Activated CD4-positive, alpha-beta T cell treated with anti-CD3 and anti-CD28 coated beads, Interleukin-2, amount 50 U/mL, for 1 hour (primary cell): ENCODE data around the gene DNAH17.

Source experiments
- DNase-seq: peaks from one replicate; pipeline ENCODE4 v3.0.0-alpha.2; 2020

DNAH17 gene

GRCh38 chr17:78544881-78545755 lies 32.1 kb downstream of the DNAH17 start:
- no peak for DNase-seq

GRCh38 chr17:78541488-78542206 lies 35.5 kb downstream of the DNAH17 start:
- no peak for DNase-seq

GRCh38 chr17:78539781-78540180 lies 37.4 kb downstream of the DNAH17 start:
- DNase-seq = no peak

GRCh38 chr17:78538033-78538776 lies 39.0 kb downstream of the DNAH17 start:
- no peak for DNase-seq

GRCh38 chr17:78537217-78537860 lies 39.9 kb downstream of the DNAH17 start:
- no peak for DNase-seq

GRCh38 chr17:78535273-78536197 lies 41.7 kb downstream of the DNAH17 start:
- DNase-seq = no peak

- no peak for DNase-seq
Measured at GRCh38 chr17:78534492-78535272, 42.5 kb downstream of the DNAH17 start.

GRCh38 chr17:78532922-78533640 lies 44.1 kb downstream of the DNAH17 start:
- no peak for DNase-seq

- no peak for DNase-seq
Measured at GRCh38 chr17:78532311-78532710, 44.9 kb downstream of the DNAH17 start.

- no peak for DNase-seq
Measured at GRCh38 chr17:78530675-78531074, 46.5 kb downstream of the DNAH17 start.

GRCh38 chr17:78529871-78530670 lies 47.1 kb downstream of the DNAH17 start:
- DNase-seq = no peak

GRCh38 chr17:78529251-78529650 lies 47.9 kb downstream of the DNAH17 start:
- no peak for DNase-seq

- DNase-seq = no peak
Measured at GRCh38 chr17:78528541-78528940, 48.7 kb downstream of the DNAH17 start.

GRCh38 chr17:78527345-78527744 lies 49.9 kb downstream of the DNAH17 start:
- DNase-seq = no peak

GRCh38 chr17:78526231-78527025 lies 50.8 kb downstream of the DNAH17 start:
- DNase-seq = no peak

GRCh38 chr17:78525511-78526160 lies 51.6 kb downstream of the DNAH17 start:
- no peak for DNase-seq

- no peak for DNase-seq
Measured at GRCh38 chr17:78524870-78525510, 52.2 kb downstream of the DNAH17 start.
